Measurements from ENCODE around the gene ACRBP.
A peak's percentile ranks its signal among the peaks of the same experiment; 100 is the strongest.

ACRBP gene

GRCh38 chr12:6652391-6652790 lies 5.2 kb upstream of the ACRBP start:
- H3K4me3 ChIP-seq (ENCODE audit: low read length), result no peak overlapping the region
- no peak for DNase-seq (ENCODE audit: low read depth)
- TF ChIP-seq CTCF (conservative IDR thresholded peaks at IDR 0.05; ENCODE audit: low read depth, low read length), result no peak

GRCh38 chr12:6650832-6651231 lies 3.6 kb upstream of the ACRBP start:
- DNase-seq (ENCODE audit: low read depth), result no peak
- TF ChIP-seq CTCF (conservative IDR thresholded peaks at IDR 0.05; ENCODE audit: low read depth, low read length), result no peak
- H3K4me3 ChIP-seq (ENCODE audit: low read length), result no peak overlapping the region

- TF ChIP-seq CTCF (conservative IDR thresholded peaks at IDR 0.05; ENCODE audit: low read depth, low read length), result no peak
- no peak for DNase-seq (ENCODE audit: low read depth)
- peak overlapping the region; percentile 61 for H3K4me3 ChIP-seq (ENCODE audit: low read length)
These were observed 753 bp downstream of the ACRBP start for GRCh38 chr12:6646276-6647082.

- DNase-seq (ENCODE audit: low read depth), result no peak
- H3K4me3 ChIP-seq (ENCODE audit: low read length), result no peak overlapping the region
- peak; percentile 31 for TF ChIP-seq CTCF (conservative IDR thresholded peaks at IDR 0.05; ENCODE audit: low read depth, low read length)
These were observed 2.3 kb downstream of the ACRBP start for GRCh38 chr12:6644903-6645302.

- no peak overlapping the region for H3K4me3 ChIP-seq (ENCODE audit: low read length)
- no peak for DNase-seq (ENCODE audit: low read depth)
- TF ChIP-seq CTCF (conservative IDR thresholded peaks at IDR 0.05; ENCODE audit: low read depth, low read length), result no peak
These were observed 3.0 kb downstream of the ACRBP start for GRCh38 chr12:6644257-6644596.

GRCh38 chr12:6643569-6644256 lies 3.5 kb downstream of the ACRBP start:
- TF ChIP-seq CTCF (conservative IDR thresholded peaks at IDR 0.05; ENCODE audit: low read depth, low read length), result no peak
- no peak for DNase-seq (ENCODE audit: low read depth)
- no peak overlapping the region for H3K4me3 ChIP-seq (ENCODE audit: low read length)

- TF ChIP-seq CTCF (conservative IDR thresholded peaks at IDR 0.05; ENCODE audit: low read depth, low read length), result no peak
- DNase-seq (ENCODE audit: low read depth), result no peak
- no peak overlapping the region for H3K4me3 ChIP-seq (ENCODE audit: low read length)
These were observed 6.1 kb downstream of the ACRBP start for GRCh38 chr12:6641131-6641530.
